SK-N-SH treated with all-trans-retinoic acid at 6 μM for 48 hours (cell line): ENCODE measurements around the gene PTPRJ.

Experiments used
- ATAC-seq: fragments of 200-7000 bp; cut with Tn5 transposase; 3 replicates; pipeline ENCODE4 v1.9.1; 2020; ENCODE audit warnings: mild to moderate bottlenecking, moderate library complexity
- ARNTL ChIP-seq: fragments of 450-650 bp; formaldehyde crosslinking; IDR thresholded peaks from 2 replicates; pipeline ENCODE4 v1.5.0; 2020; ENCODE audit warnings: low read depth, mild to moderate bottlenecking, moderate library complexity, borderline replicate concordance
- BACH2 ChIP-seq: fragments of 250-450 bp; sonication (Bioruptor Pico); IDR thresholded peaks from 2 replicates; pipeline ENCODE4 v1.9.0; 2021; ENCODE audit warnings: mild to moderate bottlenecking, borderline replicate concordance
- CSDC2 ChIP-seq: fragments of 250-450 bp; sonication (Bioruptor Pico); IDR thresholded peaks from 2 replicates; pipeline ENCODE4 v1.5.0; 2020; ENCODE audit warnings: mild to moderate bottlenecking, moderate library complexity
- ESRRG ChIP-seq: fragments of 250-450 bp; sonication (Bioruptor Pico); IDR thresholded peaks from 2 replicates; pipeline ENCODE4 v1.6.1; 2021; ENCODE audit warnings: mild to moderate bottlenecking
- GLIS3 ChIP-seq: fragments of 250-450 bp; sonication (Bioruptor Pico); IDR thresholded peaks from 2 replicates; pipeline ENCODE4 v1.5.0; 2020; ENCODE audit warnings: mild to moderate bottlenecking, moderate library complexity
- PPARA ChIP-seq: fragments of 250-450 bp; sonication (Bioruptor Pico); IDR thresholded peaks from 2 replicates; pipeline ENCODE4 v1.5.0; 2020; ENCODE audit warnings: mild to moderate bottlenecking, borderline replicate concordance
- RARB ChIP-seq: fragments of 250-450 bp; sonication (Bioruptor Pico); IDR thresholded peaks from 2 replicates; pipeline ENCODE4 v1.8.0; 2021; ENCODE audit warnings: mild to moderate bottlenecking, moderate library complexity
- SNAI2 ChIP-seq: fragments of 250-450 bp; sonication (Bioruptor Pico); IDR thresholded peaks from 2 replicates; pipeline ENCODE4 v1.5.0; 2020; ENCODE audit warnings: mild to moderate bottlenecking, moderate library complexity
- TCF4 ChIP-seq: fragments of 250-450 bp; sonication (Bioruptor Pico); IDR thresholded peaks from 2 replicates; pipeline ENCODE4 v1.8.0; 2021; ENCODE audit warnings: mild to moderate bottlenecking, moderate library complexity, borderline replicate concordance
- TOX ChIP-seq: fragments of 250-450 bp; sonication (Bioruptor Pico); IDR thresholded peaks from 2 replicates; pipeline ENCODE4 v1.8.0; 2021; ENCODE audit warnings: mild to moderate bottlenecking, moderate library complexity, borderline replicate concordance
- ZC3H10 ChIP-seq: fragments of 250-450 bp; sonication (Bioruptor Pico); IDR thresholded peaks from 2 replicates; pipeline ENCODE4 v1.5.1; 2021; ENCODE audit warnings: mild to moderate bottlenecking, moderate library complexity
- ZFP3 ChIP-seq: fragments of 250-450 bp; sonication (Bioruptor Pico); IDR thresholded peaks from 2 replicates; pipeline ENCODE4 v1.5.0; 2020; ENCODE audit warnings: mild to moderate bottlenecking, moderate library complexity
- ZFP30 ChIP-seq: fragments of 450-650 bp; formaldehyde crosslinking; IDR thresholded peaks from 2 replicates; pipeline ENCODE4 v1.5.0; 2022; ENCODE audit warnings: mild to moderate bottlenecking, moderate library complexity
- ZNF565 ChIP-seq: fragments of 450-650 bp; formaldehyde crosslinking; conservative IDR thresholded peaks from 2 replicates; pipeline ENCODE4 v1.5.0; 2020; ENCODE audit warnings: low read depth, mild to moderate bottlenecking, moderate library complexity
- ZNF70 ChIP-seq: fragments of 450-650 bp; formaldehyde crosslinking; IDR thresholded peaks from 2 replicates; pipeline ENCODE4 v1.5.0; 2020; ENCODE audit warnings: mild to moderate bottlenecking, moderate library complexity
- ZNF8 ChIP-seq: fragments of 450-650 bp; formaldehyde crosslinking; IDR thresholded peaks from 2 replicates; pipeline ENCODE4 v1.5.0; 2020; ENCODE audit warnings: mild to moderate bottlenecking, moderate library complexity
- TF ChIP-seq, protein P1 (sequence below): fragments of 250-450 bp; sonication (Bioruptor Pico); IDR thresholded peaks from 2 replicates; pipeline ENCODE4 v1.5.1; 2021; ENCODE audit warnings: mild to moderate bottlenecking, moderate library complexity
- TF ChIP-seq, protein P2 (sequence below): fragments of 250-450 bp; sonication (Bioruptor Pico); IDR thresholded peaks from 2 replicates; pipeline ENCODE4 v1.5.0; 2020; ENCODE audit warnings: mild to moderate bottlenecking, moderate library complexity
- TF ChIP-seq, protein P3 (sequence below): fragments of 250-450 bp; sonication (Bioruptor Pico); IDR thresholded peaks from 2 replicates; pipeline ENCODE4 v1.5.1; 2020; ENCODE audit warnings: low read depth, mild to moderate bottlenecking, moderate library complexity
- TF ChIP-seq, protein P4 (sequence below): fragments of 250-450 bp; sonication (Bioruptor Pico); IDR thresholded peaks from 2 replicates; pipeline ENCODE4 v1.8.0; 2021; ENCODE audit warnings: low read depth, mild to moderate bottlenecking, moderate library complexity, borderline replicate concordance

Gene PTPRJ

DNA sequence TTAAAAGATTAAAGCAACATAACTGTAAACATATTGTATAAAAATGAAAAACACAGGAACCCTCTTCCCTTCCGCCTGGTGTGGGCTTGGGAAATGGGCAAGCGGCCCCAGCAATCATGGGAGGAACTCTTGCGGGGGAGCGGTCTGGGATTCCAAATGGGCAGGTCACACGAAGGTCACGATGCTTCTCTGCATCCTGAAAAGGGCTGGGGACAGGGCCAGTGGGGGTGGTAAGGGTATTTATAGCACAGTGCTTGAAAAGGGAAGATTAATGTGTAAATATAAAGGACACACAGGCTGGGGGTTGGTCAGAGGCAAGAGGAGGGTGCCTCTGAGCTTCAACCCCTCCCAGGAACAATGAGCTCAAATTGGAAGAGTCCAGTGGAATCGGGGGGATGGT lies 189.4 kb downstream of the PTPRJ start:
- no peak for ATAC-seq
- no peak for TF ChIP-seq CSDC2 (CRISPR knock-in tag)
- TF ChIP-seq ZNF565 (CRISPR knock-in tag): no peak
- TF ChIP-seq TCF4 (CRISPR knock-in tag): no peak
- no peak for TF ChIP-seq ZFP30
- no peak for TF ChIP-seq BACH2 (CRISPR knock-in tag)
- TF ChIP-seq, protein P1, sequence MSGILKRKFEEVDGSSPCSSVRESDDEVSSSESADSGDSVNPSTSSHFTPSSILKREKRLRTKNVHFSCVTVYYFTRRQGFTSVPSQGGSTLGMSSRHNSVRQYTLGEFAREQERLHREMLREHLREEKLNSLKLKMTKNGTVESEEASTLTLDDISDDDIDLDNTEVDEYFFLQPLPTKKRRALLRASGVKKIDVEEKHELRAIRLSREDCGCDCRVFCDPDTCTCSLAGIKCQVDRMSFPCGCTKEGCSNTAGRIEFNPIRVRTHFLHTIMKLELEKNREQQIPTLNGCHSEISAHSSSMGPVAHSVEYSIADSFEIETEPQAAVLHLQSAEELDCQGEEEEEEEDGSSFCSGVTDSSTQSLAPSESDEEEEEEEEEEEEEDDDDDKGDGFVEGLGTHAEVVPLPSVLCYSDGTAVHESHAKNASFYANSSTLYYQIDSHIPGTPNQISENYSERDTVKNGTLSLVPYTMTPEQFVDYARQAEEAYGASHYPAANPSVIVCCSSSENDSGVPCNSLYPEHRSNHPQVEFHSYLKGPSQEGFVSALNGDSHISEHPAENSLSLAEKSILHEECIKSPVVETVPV (CRISPR knock-in tag): no peak
- no peak for TF ChIP-seq ARNTL (CRISPR knock-in tag)
- no peak for TF ChIP-seq RARB (CRISPR knock-in tag)
- TF ChIP-seq, protein P2, sequence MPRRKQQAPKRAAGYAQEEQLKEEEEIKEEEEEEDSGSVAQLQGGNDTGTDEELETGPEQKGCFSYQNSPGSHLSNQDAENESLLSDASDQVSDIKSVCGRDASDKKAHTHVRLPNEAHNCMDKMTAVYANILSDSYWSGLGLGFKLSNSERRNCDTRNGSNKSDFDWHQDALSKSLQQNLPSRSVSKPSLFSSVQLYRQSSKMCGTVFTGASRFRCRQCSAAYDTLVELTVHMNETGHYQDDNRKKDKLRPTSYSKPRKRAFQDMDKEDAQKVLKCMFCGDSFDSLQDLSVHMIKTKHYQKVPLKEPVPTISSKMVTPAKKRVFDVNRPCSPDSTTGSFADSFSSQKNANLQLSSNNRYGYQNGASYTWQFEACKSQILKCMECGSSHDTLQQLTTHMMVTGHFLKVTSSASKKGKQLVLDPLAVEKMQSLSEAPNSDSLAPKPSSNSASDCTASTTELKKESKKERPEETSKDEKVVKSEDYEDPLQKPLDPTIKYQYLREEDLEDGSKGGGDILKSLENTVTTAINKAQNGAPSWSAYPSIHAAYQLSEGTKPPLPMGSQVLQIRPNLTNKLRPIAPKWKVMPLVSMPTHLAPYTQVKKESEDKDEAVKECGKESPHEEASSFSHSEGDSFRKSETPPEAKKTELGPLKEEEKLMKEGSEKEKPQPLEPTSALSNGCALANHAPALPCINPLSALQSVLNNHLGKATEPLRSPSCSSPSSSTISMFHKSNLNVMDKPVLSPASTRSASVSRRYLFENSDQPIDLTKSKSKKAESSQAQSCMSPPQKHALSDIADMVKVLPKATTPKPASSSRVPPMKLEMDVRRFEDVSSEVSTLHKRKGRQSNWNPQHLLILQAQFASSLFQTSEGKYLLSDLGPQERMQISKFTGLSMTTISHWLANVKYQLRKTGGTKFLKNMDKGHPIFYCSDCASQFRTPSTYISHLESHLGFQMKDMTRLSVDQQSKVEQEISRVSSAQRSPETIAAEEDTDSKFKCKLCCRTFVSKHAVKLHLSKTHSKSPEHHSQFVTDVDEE (CRISPR knock-in tag): no peak
- TF ChIP-seq ZFP3 (CRISPR knock-in tag): no peak
- no peak for TF ChIP-seq ZNF70 (CRISPR knock-in tag)
- no peak for TF ChIP-seq ESRRG (CRISPR knock-in tag)
- TF ChIP-seq TOX: no peak
- no peak for TF ChIP-seq PPARA (CRISPR knock-in tag)
- TF ChIP-seq, protein P3, sequence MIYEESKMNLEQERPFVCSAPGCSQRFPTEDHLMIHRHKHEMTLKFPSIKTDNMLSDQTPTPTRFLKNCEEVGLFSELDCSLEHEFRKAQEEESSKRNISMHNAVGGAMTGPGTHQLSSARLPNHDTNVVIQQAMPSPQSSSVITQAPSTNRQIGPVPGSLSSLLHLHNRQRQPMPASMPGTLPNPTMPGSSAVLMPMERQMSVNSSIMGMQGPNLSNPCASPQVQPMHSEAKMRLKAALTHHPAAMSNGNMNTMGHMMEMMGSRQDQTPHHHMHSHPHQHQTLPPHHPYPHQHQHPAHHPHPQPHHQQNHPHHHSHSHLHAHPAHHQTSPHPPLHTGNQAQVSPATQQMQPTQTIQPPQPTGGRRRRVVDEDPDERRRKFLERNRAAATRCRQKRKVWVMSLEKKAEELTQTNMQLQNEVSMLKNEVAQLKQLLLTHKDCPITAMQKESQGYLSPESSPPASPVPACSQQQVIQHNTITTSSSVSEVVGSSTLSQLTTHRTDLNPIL: no peak
- no peak for TF ChIP-seq SNAI2 (CRISPR knock-in tag)
- TF ChIP-seq, protein P4, sequence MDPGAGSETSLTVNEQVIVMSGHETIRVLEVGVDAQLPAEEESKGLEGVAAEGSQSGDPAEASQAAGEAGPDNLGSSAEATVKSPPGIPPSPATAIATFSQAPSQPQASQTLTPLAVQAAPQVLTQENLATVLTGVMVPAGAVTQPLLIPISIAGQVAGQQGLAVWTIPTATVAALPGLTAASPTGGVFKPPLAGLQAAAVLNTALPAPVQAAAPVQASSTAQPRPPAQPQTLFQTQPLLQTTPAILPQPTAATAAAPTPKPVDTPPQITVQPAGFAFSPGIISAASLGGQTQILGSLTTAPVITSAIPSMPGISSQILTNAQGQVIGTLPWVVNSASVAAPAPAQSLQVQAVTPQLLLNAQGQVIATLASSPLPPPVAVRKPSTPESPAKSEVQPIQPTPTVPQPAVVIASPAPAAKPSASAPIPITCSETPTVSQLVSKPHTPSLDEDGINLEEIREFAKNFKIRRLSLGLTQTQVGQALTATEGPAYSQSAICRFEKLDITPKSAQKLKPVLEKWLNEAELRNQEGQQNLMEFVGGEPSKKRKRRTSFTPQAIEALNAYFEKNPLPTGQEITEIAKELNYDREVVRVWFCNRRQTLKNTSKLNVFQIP (CRISPR knock-in tag): no peak
- TF ChIP-seq GLIS3 (CRISPR knock-in tag): no peak

DNA sequence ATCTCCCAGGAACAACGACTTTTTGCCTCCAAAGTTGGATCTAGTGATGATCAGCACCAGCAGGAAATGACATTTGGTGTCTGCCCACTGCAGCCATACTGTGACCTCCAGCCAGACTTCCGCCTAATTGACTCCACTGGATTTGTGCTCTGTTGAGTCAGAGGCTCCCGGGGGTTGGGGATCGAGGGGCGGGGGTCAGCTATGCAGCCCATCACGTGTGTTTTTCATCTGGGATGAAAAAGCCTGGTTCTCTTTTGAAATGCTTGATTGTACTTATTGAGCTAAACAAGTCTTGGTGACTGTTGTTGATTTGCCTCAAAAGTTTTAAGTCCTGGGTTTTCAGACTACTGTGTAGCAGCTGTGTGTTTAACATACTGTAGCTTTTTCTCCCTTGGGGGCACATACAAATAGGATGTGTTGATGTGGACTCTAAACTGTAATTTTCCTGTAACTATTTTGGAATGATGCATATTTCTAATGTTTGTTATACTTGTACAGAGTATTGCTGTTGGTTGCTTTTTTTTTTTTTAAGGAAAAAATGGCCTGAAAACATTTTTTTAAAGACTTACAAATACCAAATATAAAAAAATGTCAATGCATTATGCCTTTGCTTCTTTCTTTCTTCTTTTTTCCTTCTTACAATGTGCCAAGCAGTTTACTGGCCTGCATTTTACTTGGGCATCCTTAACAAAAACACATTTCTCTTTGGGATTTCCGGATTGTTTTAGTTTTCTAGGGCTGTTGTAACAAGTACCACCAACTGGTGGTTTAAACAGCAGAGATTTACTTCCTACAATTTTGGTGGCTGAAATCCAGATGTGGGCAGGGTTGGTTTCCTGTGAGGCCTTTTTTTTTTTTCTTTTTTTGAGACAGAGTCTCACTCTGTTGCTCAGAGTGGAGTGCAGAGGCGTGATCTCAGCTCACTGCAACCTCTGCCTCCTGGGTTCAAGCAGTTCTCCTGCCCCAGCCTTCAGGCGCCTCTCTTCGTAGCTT lies 190.2 kb downstream of the PTPRJ start:
- TF ChIP-seq PPARA (CRISPR knock-in tag) (no peak), ZNF8 (CRISPR knock-in tag) (no peak), ZNF70 (CRISPR knock-in tag) (no peak), ZFP30 (no peak), ZC3H10 (CRISPR knock-in tag) (no peak), BACH2 (CRISPR knock-in tag) (no peak), CSDC2 (CRISPR knock-in tag) (no peak)
- TF ChIP-seq, protein P1 (CRISPR knock-in tag): no peak
- no peak for ATAC-seq
